C4-2B (cell line): Measurements from ENCODE around the gene CTTNBP2.

Experiments
- ZFX ChIP-seq: fragments of 450-650 bp; IDR thresholded peaks from 2 replicates; pipeline ENCODE4 v1.6.1; 2017
- TF ChIP-seq, protein P1 (sequence below): fragments of 450-650 bp; conservative IDR thresholded peaks from 2 replicates; pipeline ENCODE4 v1.5.1; 2017; ENCODE audit warnings: mild to moderate bottlenecking

DNA sequence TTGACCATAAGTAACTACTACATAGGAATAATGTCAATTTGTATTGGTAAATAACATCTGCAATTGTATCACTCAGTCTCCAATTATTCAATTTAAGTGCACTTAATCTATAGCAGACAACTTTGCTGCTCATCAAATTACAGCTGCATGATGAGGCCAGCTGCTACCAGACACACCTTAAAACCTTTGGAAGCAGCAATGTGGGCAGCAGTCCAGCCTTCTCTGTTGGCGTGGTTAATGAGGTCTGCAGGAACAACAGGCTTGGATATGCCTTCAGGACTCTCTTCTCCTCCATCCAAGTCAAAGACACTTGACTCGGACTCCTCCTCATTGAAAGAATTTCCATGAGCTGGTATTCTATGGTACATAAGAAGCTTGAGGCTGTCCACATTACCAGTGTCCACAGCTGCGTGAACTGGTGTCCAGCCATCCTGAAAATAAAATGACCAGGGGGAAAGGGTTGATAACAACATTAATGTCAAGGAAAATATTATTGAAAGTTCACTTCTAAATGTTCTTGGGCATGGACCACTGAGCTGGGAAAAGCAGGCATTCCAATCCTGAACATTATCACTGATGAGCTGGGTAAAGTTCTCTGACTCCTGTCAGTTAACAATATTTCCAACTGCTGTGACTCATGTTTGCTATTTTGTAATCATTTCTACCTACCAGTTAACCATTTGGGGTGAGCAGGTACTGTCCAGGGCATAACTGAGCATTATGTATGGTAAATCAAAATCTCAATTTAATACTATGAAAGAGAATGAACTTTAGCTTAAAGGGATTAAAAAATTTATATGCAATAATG, 95.7 kb downstream of the CTTNBP2 start:
- TF ChIP-seq, protein P1, sequence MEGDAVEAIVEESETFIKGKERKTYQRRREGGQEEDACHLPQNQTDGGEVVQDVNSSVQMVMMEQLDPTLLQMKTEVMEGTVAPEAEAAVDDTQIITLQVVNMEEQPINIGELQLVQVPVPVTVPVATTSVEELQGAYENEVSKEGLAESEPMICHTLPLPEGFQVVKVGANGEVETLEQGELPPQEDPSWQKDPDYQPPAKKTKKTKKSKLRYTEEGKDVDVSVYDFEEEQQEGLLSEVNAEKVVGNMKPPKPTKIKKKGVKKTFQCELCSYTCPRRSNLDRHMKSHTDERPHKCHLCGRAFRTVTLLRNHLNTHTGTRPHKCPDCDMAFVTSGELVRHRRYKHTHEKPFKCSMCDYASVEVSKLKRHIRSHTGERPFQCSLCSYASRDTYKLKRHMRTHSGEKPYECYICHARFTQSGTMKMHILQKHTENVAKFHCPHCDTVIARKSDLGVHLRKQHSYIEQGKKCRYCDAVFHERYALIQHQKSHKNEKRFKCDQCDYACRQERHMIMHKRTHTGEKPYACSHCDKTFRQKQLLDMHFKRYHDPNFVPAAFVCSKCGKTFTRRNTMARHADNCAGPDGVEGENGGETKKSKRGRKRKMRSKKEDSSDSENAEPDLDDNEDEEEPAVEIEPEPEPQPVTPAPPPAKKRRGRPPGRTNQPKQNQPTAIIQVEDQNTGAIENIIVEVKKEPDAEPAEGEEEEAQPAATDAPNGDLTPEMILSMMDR = no peak
- TF ChIP-seq ZFX = no peak
